Natural killer cell (primary cell): ENCODE data around the gene CAMK2D. TPM values are rescaled to one million over a fixed set of nuclear protein-coding genes. Genes with fewer than 3 reads are reported as not detected.

Experiments
- ATAC-seq, 3 donors: fragments of 150-1000 bp in 2 of 3; fragments of 200-7000 bp in 1 of 3; cut with Tn5 transposase; 1 replicate in 1 of 3; 2 replicates in 2 of 3; pipeline ENCODE4 v1.10.0; 2021; ENCODE audit warnings: mild to moderate bottlenecking in 2 of 3, moderate library complexity in 2 of 3
- DNase-seq, 2 donors: peaks; one replicate each; pipeline versions ENCODE4 v3.0.0 to v3.0.0-alpha.2; 2013 to 2021; ENCODE audit warnings: mixed read lengths in 1 of 2
- H3K27ac ChIP-seq: one replicate; pipeline ENCODE4 v1.5.1; 2013; ENCODE audit warnings: mild to moderate bottlenecking, low read length
- H3K27me3 ChIP-seq: one replicate; pipeline ENCODE4 v1.6.1; 2013; ENCODE audit warnings: low read length; ENCODE audit not compliant: control insufficient read depth, insufficient read depth
- H3K36me3 ChIP-seq: one replicate; pipeline ENCODE4 v1.6.1; 2013; ENCODE audit warnings: low read length; ENCODE audit not compliant: control insufficient read depth, insufficient read depth
- H3K4me1 ChIP-seq: one replicate; pipeline ENCODE4 v1.6.1; 2013; ENCODE audit warnings: low read length; ENCODE audit not compliant: control insufficient read depth, insufficient read depth
- H3K4me3 ChIP-seq: one replicate; pipeline ENCODE4 v1.5.1; 2013; ENCODE audit warnings: low read length
- H3K9me3 ChIP-seq: one replicate; pipeline ENCODE4 v1.6.1; 2013; ENCODE audit warnings: low read length; ENCODE audit not compliant: control insufficient read depth, insufficient read depth
- H3K27ac Mint-ChIP-seq, 2 donors: one replicate each; pipeline ENCODE4 v1.8.0; 2022; ENCODE audit warnings: mild to moderate bottlenecking in 2 of 2, mixed read lengths in 2 of 2, moderate library complexity in 1 of 2
- H3K27me3 Mint-ChIP-seq, 2 donors: one replicate each; pipeline ENCODE4 v1.8.0; 2022; ENCODE audit warnings: low read depth in 2 of 2, mixed read lengths in 2 of 2
- H3K36me3 Mint-ChIP-seq: one replicate; pipeline ENCODE4 v1.8.0; 2022; ENCODE audit warnings: mixed read lengths
- H3K4me1 Mint-ChIP-seq, 2 donors: one replicate each; pipeline ENCODE4 v1.8.0; 2022; ENCODE audit warnings: mixed read lengths in 2 of 2
- H3K4me3 Mint-ChIP-seq: one replicate; pipeline ENCODE4 v1.8.0; 2022; ENCODE audit warnings: mild to moderate bottlenecking, moderate library complexity, mixed read lengths
- H3K9me3 Mint-ChIP-seq, 2 donors: one replicate each; pipeline ENCODE4 v1.8.0; 2022; ENCODE audit warnings: mixed read lengths in 2 of 2
- CTCF ChIP-seq: fragments of 200-600 bp; IDR thresholded peaks from one replicate; pipeline ENCODE4 v1.8.0; 2022; ENCODE audit warnings: antibody characterized with exemption
- WGBS: methylation state at CpG from one replicate; pipeline ENCODE4 v1.1.7; 2013; ENCODE audit warnings: missing lambda C conversion rate; ENCODE audit not compliant: insufficient coverage; 5-methylcytosine and 5-hydroxymethylcytosine counted together
- intact Hi-C: fragments of 100-400 bp; cut with micrococcal nuclease; formaldehyde crosslinking; loops from one replicate; pipeline ENCODE4 v1.14.2; 2022
- total RNA-seq, 4 donors: library from RNA; stranded (reverse); fragments of 120-200 nt in 1 of 4; gene quantifications; one replicate each; pipeline versions ENCODE4 v1.2.3 to v1.2.4, GENCODE V29; 2013 to 2022

CAMK2D gene
- total RNA-seq, 3 donors from 2014 or later (not counting 1 experiment from before 2014, with no cell fraction given): 31.6 to 40.1 (median 34.5) TPM

- ATAC-seq (no peak), DNase-seq (no peak)
- Histone ChIP-seq H3K27ac (no peak overlapping the region), H3K36me3 (no peaks in the 10 kb centered on the region), H3K9me3 (no peaks in the 10 kb centered on the region), H3K4me1 (no peaks in the 10 kb centered on the region), H3K4me3 (no peak overlapping the region), H3K27me3 (no peaks in the 10 kb centered on the region)
- no peak overlapping the region for H3K4me3 Mint-ChIP-seq
- peaks cover 36 to 42% of the 10 kb centered on the region in 2 donors for H3K4me1 Mint-ChIP-seq
- 50% methylated on average over 1 of the region's 3 CpGs for WGBS
- intact Hi-C loops: no loop called here
- H3K27ac Mint-ChIP-seq: no peak overlapping the region
- TF ChIP-seq CTCF: no peak
- H3K27me3 Mint-ChIP-seq: no peaks in the 10 kb centered on the region
- H3K36me3 Mint-ChIP-seq: no peaks in the 10 kb centered on the region
- no peaks in the 10 kb centered on the region for H3K9me3 Mint-ChIP-seq
Observed at GRCh38 chr4:113572620-113573019, 188.9 kb downstream of the CAMK2D start.

- ATAC-seq: no peak
Observed at GRCh38 chr4:113566015-113566795, 195.3 kb downstream of the CAMK2D start.

GRCh38 chr4:113565702-113566012 is 195.9 kb downstream of the CAMK2D start:
- no peaks in the 10 kb centered on the region for H3K36me3 Mint-ChIP-seq
- no peak for TF ChIP-seq CTCF
- no peaks in the 10 kb centered on the region for H3K9me3 ChIP-seq
- H3K4me1 Mint-ChIP-seq: peaks cover 34 to 41% of the 10 kb centered on the region in 2 donors
- DNase-seq (no peak), ATAC-seq (no peak)
- H3K27ac ChIP-seq: no peak overlapping the region
- no peaks in the 10 kb centered on the region for H3K27me3 ChIP-seq
- no peak overlapping the region for H3K27ac Mint-ChIP-seq
- H3K36me3 ChIP-seq: no peaks in the 10 kb centered on the region
- H3K4me1 ChIP-seq: peaks cover 10% of the 10 kb centered on the region
- H3K4me3 Mint-ChIP-seq: peak overlapping the region; percentile 85
- H3K4me3 ChIP-seq: no peak overlapping the region
- H3K27me3 Mint-ChIP-seq: peaks cover 10 to 15% of the 10 kb centered on the region in 2 donors
- intact Hi-C loops: loop anchor here (1.0 to 10.0 kb wide), 4 partner anchors 18 to 439 kb away; no protein-coding TSS in a partner anchor
- H3K9me3 Mint-ChIP-seq: no peaks in the 10 kb centered on the region

More at GRCh38 chr4:113566015-113566795, 195.3 kb downstream of the CAMK2D start:
- no peaks in the 10 kb centered on the region for H3K9me3 ChIP-seq
- no peaks in the 10 kb centered on the region for H3K36me3 ChIP-seq
- Mint-ChIP-seq H3K9me3 (no peaks in the 10 kb centered on the region), H3K27me3 (peaks cover 10 to 15% of the 10 kb centered on the region in 2 donors), H3K4me1 (peaks cover 34 to 43% of the 10 kb centered on the region in 2 donors), H3K27ac (peak overlapping the region in 1 of 2 donors; percentile 23), H3K4me3 (no peak overlapping the region), H3K36me3 (no peaks in the 10 kb centered on the region)
- no peak for TF ChIP-seq CTCF
- H3K4me3 ChIP-seq: no peak overlapping the region
- no peaks in the 10 kb centered on the region for H3K27me3 ChIP-seq
- no peak for DNase-seq
- intact Hi-C loops: loop anchor here (10.0 kb wide), 2 partner anchors 69 to 439 kb away; no protein-coding TSS in a partner anchor
- H3K27ac ChIP-seq: no peak overlapping the region
- H3K4me1 ChIP-seq: peaks cover 10% of the 10 kb centered on the region
- WGBS: 96% methylated on average over 2 of the region's 3 CpGs
